Skeletal muscle tissue (tissue), 4 donors: ENCODE measurements around the gene UBE2L6. TPM values are rescaled to one million over a fixed set of nuclear protein-coding genes. Genes with fewer than 3 reads are reported as not detected.

ENCODE experiments used
- H3K27ac ChIP-seq: one replicate; pipeline ENCODE4 v1.7.0; 2013; ENCODE audit warnings: mild to moderate bottlenecking, low read depth, low read length, inconsistent platforms
- H3K27me3 ChIP-seq, 3 donors: one replicate each; pipeline ENCODE4 v1.7.0; 2013; ENCODE audit warnings: low read length in 3 of 3; ENCODE audit not compliant: control insufficient read depth in 3 of 3, insufficient read depth in 3 of 3
- H3K36me3 ChIP-seq, 3 donors: one replicate each; pipeline ENCODE4 v1.7.0; 2013; ENCODE audit warnings: low read length in 3 of 3; ENCODE audit not compliant: control insufficient read depth in 3 of 3, insufficient read depth in 3 of 3
- H3K4me1 ChIP-seq, 3 donors: one replicate each; pipeline ENCODE4 v1.7.0; 2013; ENCODE audit warnings: low read length in 3 of 3, mild to moderate bottlenecking in 3 of 3; ENCODE audit not compliant: control insufficient read depth in 3 of 3, insufficient read depth in 3 of 3
- H3K4me3 ChIP-seq, 3 donors: one replicate each; pipeline ENCODE4 v1.7.0; 2013; ENCODE audit warnings: low read length in 3 of 3
- H3K9ac ChIP-seq, 3 donors: one replicate each; pipeline ENCODE4 v1.7.0; 2013; ENCODE audit warnings: low read length in 3 of 3, mild to moderate bottlenecking in 3 of 3, moderate library complexity in 2 of 3, low read depth in 1 of 3
- H3K9me3 ChIP-seq, 3 donors: one replicate each; pipeline ENCODE4 v1.7.0; 2013; ENCODE audit warnings: low read length in 3 of 3; ENCODE audit not compliant: control insufficient read depth in 3 of 3
- total RNA-seq: library from RNA; depleted of rRNA; stranded (reverse); fragments of >200 nt; gene quantifications from one replicate; pipeline ENCODE4 v1.2.3, GENCODE V29; 2014
- donor health status: Osteomylitis.

UBE2L6 gene
- total RNA-seq, 1 donor from 2014 or later = 15.7 TPM

DNA sequence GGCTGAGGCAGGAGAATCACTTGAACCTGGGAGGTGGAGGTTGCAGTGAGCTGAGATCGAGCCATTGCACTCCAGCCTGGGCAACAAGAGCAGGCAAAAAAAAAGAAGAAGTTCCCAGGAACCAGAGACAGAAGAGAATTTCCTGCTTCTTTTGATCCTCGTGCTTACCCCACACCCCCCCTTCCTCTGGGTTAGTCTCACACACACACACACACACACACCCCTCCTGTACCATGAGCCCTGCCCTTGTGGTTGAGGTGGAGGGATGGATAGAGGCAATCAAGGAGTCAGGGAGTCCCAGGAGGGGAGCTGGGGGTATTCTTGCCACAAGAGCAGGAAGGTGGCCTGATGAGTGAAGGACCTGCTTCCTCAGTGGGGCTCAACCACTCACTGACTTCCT is 4.1 kb upstream of the UBE2L6 start:
- no peak overlapping the region for H3K9ac ChIP-seq
- no peak overlapping the region for H3K27ac ChIP-seq
- no peak overlapping the region for H3K4me3 ChIP-seq
- H3K4me1 ChIP-seq = peaks cover 4 to 16% (median 11%) of the 10 kb centered on the region in 3 donors
- no peaks in the 10 kb centered on the region for H3K36me3 ChIP-seq
- peaks cover 0 to 4% (median 0%) of the 10 kb centered on the region in 3 donors for H3K27me3 ChIP-seq
- no peaks in the 10 kb centered on the region for H3K9me3 ChIP-seq

DNA sequence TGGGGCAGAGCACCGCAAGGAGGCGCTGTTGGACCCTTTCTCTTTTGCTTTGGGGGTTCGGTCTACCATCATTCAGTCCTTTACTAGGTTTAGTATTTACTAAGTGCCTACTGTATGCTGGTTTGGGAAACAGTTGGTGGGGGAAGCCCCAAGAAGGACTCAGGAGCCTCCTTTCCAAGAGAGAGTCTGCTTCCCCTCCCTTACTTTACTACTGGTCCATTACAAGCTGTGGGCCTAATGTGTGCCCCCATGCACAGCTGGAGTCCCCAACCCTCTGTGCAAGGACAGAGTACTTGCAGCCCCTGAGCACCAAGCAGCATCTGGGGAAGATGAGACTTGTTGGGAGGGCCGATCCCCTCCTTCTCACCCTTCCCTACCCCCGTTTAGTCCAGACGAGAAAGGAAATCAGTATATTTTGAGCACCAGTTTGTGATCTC is 876 bp upstream of the UBE2L6 start:
- Histone ChIP-seq H3K9ac (peak overlapping the region; percentile 61 to 86 (median 68)), H3K4me1 (peaks cover 10 to 24% (median 19%) of the 10 kb centered on the region in 3 donors), H3K36me3 (no peaks in the 10 kb centered on the region), H3K4me3 (peak overlapping the region; percentile 82 to 93 (median 90)), H3K9me3 (no peaks in the 10 kb centered on the region), H3K27me3 (no peaks in the 10 kb centered on the region), H3K27ac (peak overlapping the region; percentile 26)

DNA sequence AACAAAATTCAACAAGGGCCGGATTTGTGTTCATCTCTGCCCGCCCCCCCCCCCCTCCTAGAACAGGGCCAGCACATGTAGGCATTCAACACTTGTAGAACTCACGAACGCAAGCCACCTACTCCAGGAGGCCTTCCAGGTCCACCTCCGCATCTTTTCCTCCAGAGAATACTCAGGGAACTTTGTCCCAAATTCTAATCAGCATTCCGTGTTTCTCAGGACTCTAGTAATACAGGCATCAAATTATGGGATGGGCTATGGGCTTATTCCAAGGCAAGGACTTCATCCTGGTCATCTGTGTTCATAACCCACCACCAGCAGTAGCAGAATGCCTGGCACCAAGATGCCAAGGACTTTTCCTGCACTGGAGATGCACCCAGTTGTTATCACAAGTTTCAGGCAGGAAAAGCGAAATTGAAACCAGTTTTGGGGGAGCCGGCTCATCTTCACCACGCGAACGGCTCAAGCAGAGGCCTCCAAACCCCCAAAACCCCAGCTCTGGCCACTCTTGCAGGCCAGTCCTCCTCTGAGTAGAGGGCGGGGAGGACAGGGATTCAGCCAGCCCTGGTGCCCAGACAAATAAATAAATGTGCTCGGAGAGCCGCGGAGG is 462 bp downstream of the UBE2L6 start:
- H3K27ac ChIP-seq = peak overlapping the region; percentile 77
- H3K27me3 ChIP-seq = no peaks in the 10 kb centered on the region
- no peaks in the 10 kb centered on the region for H3K36me3 ChIP-seq
- peak overlapping the region; percentile 71 to 93 (median 90) for H3K4me3 ChIP-seq
- H3K4me1 ChIP-seq = peaks cover 10 to 24% (median 19%) of the 10 kb centered on the region in 3 donors
- peak overlapping the region; percentile 65 to 76 (median 75) for H3K9ac ChIP-seq
- no peaks in the 10 kb centered on the region for H3K9me3 ChIP-seq

DNA sequence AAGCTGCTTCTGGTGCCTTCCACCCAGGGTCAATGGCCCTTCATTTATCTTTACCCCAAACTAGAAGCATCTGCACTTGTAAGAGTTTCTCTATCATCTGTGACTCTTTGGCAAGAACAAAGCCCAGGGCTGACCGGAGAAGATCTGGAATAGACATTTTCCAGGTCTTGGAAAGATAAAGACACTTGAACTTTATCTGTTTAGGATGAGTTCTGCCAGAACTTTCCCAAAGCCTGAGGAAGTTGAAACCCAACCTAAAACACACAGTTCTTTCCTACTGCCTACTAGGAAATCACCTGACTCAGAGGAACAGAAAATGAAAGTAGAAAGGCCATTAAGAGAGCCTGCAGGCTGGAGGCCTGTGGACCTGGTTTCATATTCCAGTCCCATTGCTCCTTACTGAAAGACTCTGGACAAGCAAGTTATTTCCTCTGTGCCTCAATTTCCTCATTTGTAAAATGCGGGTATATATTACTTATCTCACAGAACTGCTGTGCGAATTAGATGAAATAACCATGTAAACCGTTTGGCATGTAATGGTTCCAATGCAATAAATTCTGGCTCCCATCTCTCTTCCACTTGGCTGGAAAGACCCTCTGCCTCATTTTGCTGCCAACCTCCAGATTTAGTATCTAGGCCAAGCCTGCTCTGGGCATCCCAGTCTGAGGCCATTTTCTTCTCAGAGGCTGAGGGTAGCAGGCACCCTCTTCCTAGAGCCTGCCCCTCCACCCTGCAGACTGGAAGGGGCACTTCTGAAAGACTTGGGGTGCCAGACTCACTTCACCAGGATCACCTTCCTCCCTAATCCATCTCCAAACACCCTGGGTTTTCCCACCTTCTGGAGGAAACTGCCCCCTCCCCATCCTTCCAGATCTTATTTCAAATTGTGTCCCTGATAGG is 1.2 kb downstream of the UBE2L6 start:
- no peaks in the 10 kb centered on the region for H3K9me3 ChIP-seq
- no peaks in the 10 kb centered on the region for H3K36me3 ChIP-seq
- peaks cover 10 to 24% (median 19%) of the 10 kb centered on the region in 3 donors for H3K4me1 ChIP-seq
- no peaks in the 10 kb centered on the region for H3K27me3 ChIP-seq
- peak overlapping the region; percentile 77 for H3K27ac ChIP-seq
- H3K9ac ChIP-seq = peak overlapping the region; percentile 9 to 51 (median 13)
- H3K4me3 ChIP-seq = peak overlapping the region; percentile 67 to 90 (median 71)

DNA sequence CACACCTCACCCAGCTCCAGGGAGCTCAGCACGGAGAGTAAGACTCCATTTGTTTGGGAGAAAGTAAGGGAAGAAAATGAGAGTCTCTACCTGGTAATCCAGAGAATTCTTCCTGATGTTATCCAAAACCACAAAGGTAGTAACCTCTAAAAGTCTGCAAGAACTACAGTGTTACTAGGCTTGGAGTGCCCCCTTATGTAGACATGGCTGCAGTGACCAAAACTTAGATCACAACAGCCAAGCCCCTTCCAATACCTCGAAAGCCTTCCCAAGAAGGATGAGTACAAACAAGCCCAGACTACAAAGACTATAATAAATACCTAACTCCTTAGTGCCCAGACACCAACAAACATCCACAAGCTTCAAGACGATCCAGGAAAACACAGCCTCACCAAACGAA is 4.9 kb downstream of the UBE2L6 start:
- H3K4me1 ChIP-seq = peaks cover 7 to 18% (median 11%) of the 10 kb centered on the region in 3 donors
- H3K36me3 ChIP-seq = peaks cover 0 to 13% (median 8%) of the 10 kb centered on the region in 3 donors
- H3K4me3 ChIP-seq = no peak overlapping the region
- H3K9me3 ChIP-seq = no peaks in the 10 kb centered on the region
- no peak overlapping the region for H3K9ac ChIP-seq
- H3K27ac ChIP-seq = no peak overlapping the region
- H3K27me3 ChIP-seq = no peaks in the 10 kb centered on the region

DNA sequence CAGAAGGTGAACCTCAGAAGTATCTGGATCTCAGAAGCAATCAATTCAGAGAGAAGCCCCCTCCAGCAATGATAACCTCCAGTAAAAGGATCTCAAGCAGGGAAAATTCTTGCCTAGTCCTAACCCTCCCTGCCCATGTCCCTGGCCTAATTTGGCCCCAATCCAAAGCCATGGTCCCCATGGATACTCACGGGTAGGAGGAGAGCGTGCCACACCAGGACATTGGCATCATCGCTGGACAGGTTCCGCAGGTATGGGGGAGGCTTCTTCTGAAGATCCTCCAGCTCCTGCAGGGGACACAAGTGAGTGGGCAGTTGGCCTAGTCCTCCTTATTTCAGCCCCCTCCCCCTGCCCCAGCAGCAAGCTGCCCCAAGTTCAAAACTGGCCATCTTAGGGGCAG is 7.3 kb downstream of the UBE2L6 start:
- H3K9ac ChIP-seq = no peak overlapping the region
- peaks cover 3 to 20% (median 13%) of the 10 kb centered on the region in 3 donors for H3K36me3 ChIP-seq
- no peaks in the 10 kb centered on the region for H3K9me3 ChIP-seq
- H3K27ac ChIP-seq = no peak overlapping the region
- H3K4me3 ChIP-seq = no peak overlapping the region
- no peaks in the 10 kb centered on the region for H3K27me3 ChIP-seq
- no peaks in the 10 kb centered on the region for H3K4me1 ChIP-seq

DNA sequence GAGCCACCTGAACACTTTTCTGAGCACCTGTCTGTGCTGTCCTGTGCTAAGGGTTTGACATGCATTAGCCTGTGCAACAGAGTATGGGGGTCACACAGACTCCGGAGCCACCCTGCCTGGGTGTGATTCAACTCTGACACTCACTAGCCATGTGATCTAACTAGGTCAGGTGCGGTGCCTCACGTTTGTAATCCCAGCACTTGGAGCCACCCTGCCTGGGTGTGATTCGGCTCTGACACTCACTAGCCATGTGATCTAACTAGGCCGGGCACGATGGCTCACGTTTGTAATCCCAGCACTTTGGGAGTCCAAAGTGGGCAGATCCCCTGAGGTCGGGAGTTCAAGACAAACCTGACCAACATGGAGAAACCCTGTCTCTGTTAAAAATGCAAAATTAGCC is 11.4 kb downstream of the UBE2L6 start:
- H3K9ac ChIP-seq = no peak overlapping the region
- H3K27me3 ChIP-seq = no peaks in the 10 kb centered on the region
- no peak overlapping the region for H3K4me3 ChIP-seq
- peaks cover 0 to 2% (median 0%) of the 10 kb centered on the region in 3 donors for H3K4me1 ChIP-seq
- H3K27ac ChIP-seq = no peak overlapping the region
- H3K36me3 ChIP-seq = peaks cover 20 to 54% (median 46%) of the 10 kb centered on the region in 3 donors
- H3K9me3 ChIP-seq = no peaks in the 10 kb centered on the region

DNA sequence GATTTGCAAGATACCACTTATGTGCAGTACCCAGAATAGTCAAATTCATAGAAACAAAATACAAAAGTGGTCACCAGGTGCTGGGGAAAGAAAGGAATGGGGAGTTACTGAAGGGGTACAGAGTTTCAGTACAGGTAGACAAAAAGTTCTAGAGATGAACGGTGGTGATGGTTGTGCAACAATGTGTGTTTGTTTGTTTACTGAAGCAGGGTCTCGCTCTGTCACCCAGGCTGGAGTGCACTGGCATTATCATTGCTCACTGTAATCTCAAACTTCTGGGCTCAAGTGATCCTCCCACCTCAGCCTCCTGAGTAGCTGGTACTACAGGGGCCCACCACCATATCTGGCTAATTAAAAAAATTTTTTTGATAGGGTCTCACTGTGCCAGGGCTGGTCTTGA is 12.1 kb downstream of the UBE2L6 start:
- no peak overlapping the region for H3K9ac ChIP-seq
- H3K36me3 ChIP-seq = peaks cover 24 to 59% (median 46%) of the 10 kb centered on the region in 3 donors
- H3K4me3 ChIP-seq = no peak overlapping the region
- no peaks in the 10 kb centered on the region for H3K9me3 ChIP-seq
- H3K4me1 ChIP-seq = peaks cover 0 to 2% (median 0%) of the 10 kb centered on the region in 3 donors
- no peak overlapping the region for H3K27ac ChIP-seq
- no peaks in the 10 kb centered on the region for H3K27me3 ChIP-seq

DNA sequence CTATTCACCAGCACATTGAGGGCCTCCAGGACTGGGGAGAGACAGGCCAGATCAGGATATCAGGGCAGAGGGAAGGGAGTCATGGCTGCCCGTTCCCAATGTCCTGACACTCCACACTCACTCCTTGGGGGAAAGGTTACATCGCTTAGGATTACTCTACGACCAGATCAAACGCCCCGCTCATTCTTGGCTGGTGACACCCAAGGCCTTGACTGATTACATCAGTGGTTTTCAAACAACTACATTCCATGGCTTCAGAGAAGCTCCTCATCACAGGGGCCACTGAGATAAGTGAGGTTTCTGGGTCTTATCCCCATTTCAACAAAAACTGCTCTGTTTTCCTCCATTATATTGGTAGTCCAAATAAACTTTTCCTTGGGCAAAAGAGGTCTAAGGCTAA is 15.0 kb downstream of the UBE2L6 start:
- H3K27me3 ChIP-seq = no peaks in the 10 kb centered on the region
- no peaks in the 10 kb centered on the region for H3K9me3 ChIP-seq
- H3K27ac ChIP-seq = no peak overlapping the region
- no peak overlapping the region for H3K4me3 ChIP-seq
- H3K4me1 ChIP-seq = peaks cover under 1 to 6% (median 3%) of the 10 kb centered on the region in 3 donors
- H3K9ac ChIP-seq = no peak overlapping the region
- peaks cover 42 to 62% (median 45%) of the 10 kb centered on the region in 3 donors for H3K36me3 ChIP-seq

DNA sequence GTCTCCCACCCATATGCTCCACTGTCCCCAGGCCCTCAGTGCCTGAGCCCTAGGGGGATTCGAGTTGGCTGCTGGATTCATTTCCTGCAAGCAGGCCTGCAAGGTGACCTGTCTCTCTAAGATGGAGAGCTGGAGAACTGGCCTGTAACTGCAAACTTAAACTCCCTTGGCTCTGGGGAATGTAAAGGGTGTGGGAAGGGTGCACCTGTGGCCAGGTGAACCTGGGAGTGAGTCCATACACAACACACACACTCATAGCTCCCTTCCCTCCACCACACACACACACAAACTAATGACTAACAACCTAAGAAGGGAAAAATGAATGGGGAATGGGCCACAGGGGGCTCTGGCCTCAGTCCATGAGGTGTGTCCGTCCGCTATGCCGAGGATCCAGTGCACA is 15.5 kb downstream of the UBE2L6 start:
- H3K36me3 ChIP-seq = peaks cover 47 to 59% (median 50%) of the 10 kb centered on the region in 3 donors
- no peak overlapping the region for H3K9ac ChIP-seq
- no peak overlapping the region for H3K4me3 ChIP-seq
- no peak overlapping the region for H3K27ac ChIP-seq
- H3K27me3 ChIP-seq = no peaks in the 10 kb centered on the region
- no peaks in the 10 kb centered on the region for H3K9me3 ChIP-seq
- H3K4me1 ChIP-seq = peaks cover 4 to 11% (median 8%) of the 10 kb centered on the region in 3 donors
